Measurements from ENCODE around the gene IFNA13.

GRCh38 chr9:21367957-21368356 is at the start of gene IFNA13:
- no peak for TF ChIP-seq POLR2A (IDR thresholded peaks at IDR 0.05; ENCODE audit: extremely low read depth, insufficient read length)
- no peak for TF ChIP-seq CTCF (IDR thresholded peaks at IDR 0.05; ENCODE audit: low read depth, low read length)
- no peak for TF ChIP-seq MYC (IDR thresholded peaks at IDR 0.05; ENCODE audit: low read depth, low read length)

Measured in NB4 (cell line).